ENCODE measurements around the gene C16orf92.

The C16orf92 gene

DNA sequence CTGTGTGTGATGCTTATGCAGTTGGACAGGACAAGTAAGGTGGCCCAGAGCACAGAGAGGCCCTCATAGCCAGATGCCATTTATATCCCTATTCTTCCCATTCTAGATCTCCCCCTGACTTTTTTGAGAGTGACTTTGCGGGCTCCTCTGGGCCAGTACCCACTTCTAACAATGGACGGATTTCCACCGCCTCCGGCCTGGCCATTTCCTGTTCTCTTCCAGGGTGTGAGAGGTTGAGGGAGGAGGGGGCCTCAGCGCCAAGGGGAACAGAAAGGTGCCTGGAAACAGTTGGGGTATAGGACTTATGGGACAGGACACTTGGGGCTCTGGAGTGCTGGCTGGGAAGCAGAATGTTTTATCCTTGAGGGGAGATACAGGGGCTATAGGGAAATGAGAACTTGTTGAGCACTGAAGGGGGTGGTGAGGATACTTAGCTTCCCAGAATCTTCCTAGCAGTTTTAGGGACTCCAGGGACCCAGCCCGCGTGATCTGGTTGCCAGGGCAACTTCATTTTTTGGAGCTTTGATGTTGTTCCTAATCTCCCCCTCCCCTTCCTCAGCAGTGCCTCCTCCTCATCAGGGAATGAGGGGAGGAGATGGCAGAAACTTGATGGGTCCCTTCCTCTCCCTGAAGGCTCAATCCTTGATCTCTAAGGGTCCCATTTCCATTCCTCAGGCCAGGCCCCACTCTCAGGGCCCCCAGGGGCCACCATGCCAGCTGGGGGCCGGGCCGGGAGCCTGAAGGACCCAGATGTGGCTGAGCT is 45.8 kb upstream of the C16orf92 start:
- ChIA-PET POLR2A (interaction anchor here (1.0 to 10.5 kb wide), 6 partner anchors 9 to 161 kb away, joined by 3 to 102 read pairs (median 71); partner anchors contain the start of genes HIRIP3, INO80E, PAGR1 and TMEM219), CTCF (no interaction called here)
- DNase-seq (ENCODE audit: extremely low spot score): no peak
- TF ChIP-seq FOXK2 (IDR thresholded peaks at IDR 0.05): no peak
- no peak for TF ChIP-seq ARNT (IDR thresholded peaks at IDR 0.05)
- TF ChIP-seq FOXM1 (IDR thresholded peaks at IDR 0.05; ENCODE audit: borderline replicate concordance): no peak
- no peak for TF ChIP-seq TARDBP (IDR thresholded peaks at IDR 0.05)
- TF ChIP-seq L3MBTL2 (conservative IDR thresholded peaks at IDR 0.05): no peak
- TF ChIP-seq ELF4 (IDR thresholded peaks at IDR 0.05): no peak
- TF ChIP-seq, protein P1, sequence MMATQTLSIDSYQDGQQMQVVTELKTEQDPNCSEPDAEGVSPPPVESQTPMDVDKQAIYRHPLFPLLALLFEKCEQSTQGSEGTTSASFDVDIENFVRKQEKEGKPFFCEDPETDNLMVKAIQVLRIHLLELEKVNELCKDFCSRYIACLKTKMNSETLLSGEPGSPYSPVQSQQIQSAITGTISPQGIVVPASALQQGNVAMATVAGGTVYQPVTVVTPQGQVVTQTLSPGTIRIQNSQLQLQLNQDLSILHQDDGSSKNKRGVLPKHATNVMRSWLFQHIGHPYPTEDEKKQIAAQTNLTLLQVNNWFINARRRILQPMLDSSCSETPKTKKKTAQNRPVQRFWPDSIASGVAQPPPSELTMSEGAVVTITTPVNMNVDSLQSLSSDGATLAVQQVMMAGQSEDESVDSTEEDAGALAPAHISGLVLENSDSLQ (IDR thresholded peaks at IDR 0.05): no peak
- no peak for TF ChIP-seq BHLHE40 (IDR thresholded peaks at IDR 0.05; ENCODE audit: borderline replicate concordance)
- TF ChIP-seq ZNF384 (IDR thresholded peaks at IDR 0.05): no peak
- TF ChIP-seq SP1 (IDR thresholded peaks at IDR 0.05): no peak
- TF ChIP-seq SUZ12 (IDR thresholded peaks at IDR 0.05): no peak
- no peak for TF ChIP-seq CTBP1 (IDR thresholded peaks at IDR 0.05; ENCODE audit: borderline replicate concordance)
- no peak for TF ChIP-seq NFRKB (IDR thresholded peaks at IDR 0.05)
- TF ChIP-seq HDGF (IDR thresholded peaks at IDR 0.05; ENCODE audit: borderline replicate concordance): no peak
- TF ChIP-seq LEF1 (IDR thresholded peaks at IDR 0.05; ENCODE audit: borderline replicate concordance): no peak
- TF ChIP-seq FOXA1 (IDR thresholded peaks at IDR 0.05): no peak

DNA sequence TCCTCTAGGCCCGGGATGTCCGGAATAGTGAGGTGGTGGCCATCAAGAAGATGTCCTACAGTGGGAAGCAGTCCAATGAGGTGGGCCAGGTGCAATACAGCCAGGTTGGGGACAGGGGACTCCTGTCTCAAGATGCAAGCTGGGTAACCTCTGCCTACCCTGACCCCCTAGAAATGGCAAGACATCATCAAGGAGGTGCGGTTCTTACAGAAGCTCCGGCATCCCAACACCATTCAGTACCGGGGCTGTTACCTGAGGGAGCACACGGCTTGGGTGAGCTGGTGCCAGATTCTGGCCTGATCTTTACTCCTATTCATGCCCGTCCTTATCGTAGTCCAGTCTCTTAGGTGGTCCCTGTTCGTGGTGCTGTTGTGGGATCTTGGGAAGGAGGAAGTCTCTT is 44.9 kb upstream of the C16orf92 start:
- no peak for DNase-seq (ENCODE audit: extremely low spot score)
- ChIA-PET CTCF (no interaction called here), POLR2A (interaction anchor here (1.0 to 10.5 kb wide), 5 partner anchors 8 to 162 kb away, joined by 3 to 102 read pairs (median 72); partner anchors contain the start of genes HIRIP3, INO80E, PAGR1 and TMEM219)
- TF ChIP-seq LEF1 (IDR thresholded peaks at IDR 0.05; ENCODE audit: borderline replicate concordance) (no peak), SP1 (IDR thresholded peaks at IDR 0.05) (no peak), L3MBTL2 (conservative IDR thresholded peaks at IDR 0.05) (no peak), CTBP1 (IDR thresholded peaks at IDR 0.05; ENCODE audit: borderline replicate concordance) (no peak), SUZ12 (IDR thresholded peaks at IDR 0.05) (no peak), HDGF (IDR thresholded peaks at IDR 0.05; ENCODE audit: borderline replicate concordance) (no peak), FOXM1 (IDR thresholded peaks at IDR 0.05; ENCODE audit: borderline replicate concordance) (no peak), NFRKB (IDR thresholded peaks at IDR 0.05) (no peak), ARNT (IDR thresholded peaks at IDR 0.05) (no peak), FOXA1 (IDR thresholded peaks at IDR 0.05) (no peak), ZNF384 (IDR thresholded peaks at IDR 0.05) (no peak), BHLHE40 (IDR thresholded peaks at IDR 0.05; ENCODE audit: borderline replicate concordance) (no peak), ELF4 (IDR thresholded peaks at IDR 0.05) (no peak), TARDBP (IDR thresholded peaks at IDR 0.05) (no peak)
- TF ChIP-seq, protein P1 (IDR thresholded peaks at IDR 0.05): no peak

DNA sequence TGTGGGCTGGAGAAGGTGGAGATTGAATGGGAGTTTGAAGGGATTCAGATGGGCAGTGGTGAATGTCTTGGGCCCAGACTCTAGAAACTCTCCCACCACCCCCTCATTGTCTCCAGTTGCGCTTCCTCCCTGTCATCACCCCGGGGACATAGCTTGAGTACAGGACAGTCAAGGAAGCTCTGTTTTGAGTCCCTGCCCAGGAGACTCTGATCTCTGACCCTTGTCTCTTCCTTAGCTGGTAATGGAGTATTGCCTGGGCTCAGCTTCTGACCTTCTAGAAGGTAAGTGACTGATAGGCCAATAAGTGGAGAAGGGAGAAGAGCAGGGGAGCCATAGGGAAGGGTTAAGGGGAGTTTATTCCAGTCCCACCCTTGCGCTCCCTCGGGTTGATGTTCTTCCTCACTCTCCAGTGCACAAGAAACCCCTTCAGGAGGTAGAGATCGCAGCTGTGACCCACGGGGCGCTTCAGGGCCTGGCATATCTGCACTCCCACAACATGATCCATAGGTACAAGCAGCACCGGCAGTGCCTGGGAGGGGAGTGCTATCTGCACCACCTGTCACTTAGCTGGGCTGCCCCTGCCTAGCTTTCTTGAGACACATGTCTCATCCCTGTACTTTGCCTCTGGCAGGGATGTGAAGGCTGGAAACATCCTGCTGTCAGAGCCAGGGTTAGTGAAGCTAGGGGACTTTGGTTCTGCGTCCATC is 44.3 kb upstream of the C16orf92 start:
- POLR2A ChIA-PET: interaction anchor here (1.2 to 10.5 kb wide), 5 partner anchors 10 to 53 kb away, joined by 5 to 102 read pairs (median 10); partner anchors contain the start of genes HIRIP3, INO80E, KCTD13 and TMEM219
- TF ChIP-seq TARDBP (IDR thresholded peaks at IDR 0.05): no peak
- TF ChIP-seq SP1 (IDR thresholded peaks at IDR 0.05): no peak
- TF ChIP-seq, protein P1 (IDR thresholded peaks at IDR 0.05): no peak
- TF ChIP-seq ZNF384 (IDR thresholded peaks at IDR 0.05): no peak
- no peak for TF ChIP-seq FOXM1 (IDR thresholded peaks at IDR 0.05; ENCODE audit: borderline replicate concordance)
- no peak for TF ChIP-seq FOXK2 (IDR thresholded peaks at IDR 0.05)
- TF ChIP-seq SUZ12 (IDR thresholded peaks at IDR 0.05): no peak
- TF ChIP-seq FOXA1 (IDR thresholded peaks at IDR 0.05): no peak
- no peak for TF ChIP-seq HDGF (IDR thresholded peaks at IDR 0.05; ENCODE audit: borderline replicate concordance)
- CTCF ChIA-PET: no interaction called here
- no peak for DNase-seq (ENCODE audit: extremely low spot score)

DNA sequence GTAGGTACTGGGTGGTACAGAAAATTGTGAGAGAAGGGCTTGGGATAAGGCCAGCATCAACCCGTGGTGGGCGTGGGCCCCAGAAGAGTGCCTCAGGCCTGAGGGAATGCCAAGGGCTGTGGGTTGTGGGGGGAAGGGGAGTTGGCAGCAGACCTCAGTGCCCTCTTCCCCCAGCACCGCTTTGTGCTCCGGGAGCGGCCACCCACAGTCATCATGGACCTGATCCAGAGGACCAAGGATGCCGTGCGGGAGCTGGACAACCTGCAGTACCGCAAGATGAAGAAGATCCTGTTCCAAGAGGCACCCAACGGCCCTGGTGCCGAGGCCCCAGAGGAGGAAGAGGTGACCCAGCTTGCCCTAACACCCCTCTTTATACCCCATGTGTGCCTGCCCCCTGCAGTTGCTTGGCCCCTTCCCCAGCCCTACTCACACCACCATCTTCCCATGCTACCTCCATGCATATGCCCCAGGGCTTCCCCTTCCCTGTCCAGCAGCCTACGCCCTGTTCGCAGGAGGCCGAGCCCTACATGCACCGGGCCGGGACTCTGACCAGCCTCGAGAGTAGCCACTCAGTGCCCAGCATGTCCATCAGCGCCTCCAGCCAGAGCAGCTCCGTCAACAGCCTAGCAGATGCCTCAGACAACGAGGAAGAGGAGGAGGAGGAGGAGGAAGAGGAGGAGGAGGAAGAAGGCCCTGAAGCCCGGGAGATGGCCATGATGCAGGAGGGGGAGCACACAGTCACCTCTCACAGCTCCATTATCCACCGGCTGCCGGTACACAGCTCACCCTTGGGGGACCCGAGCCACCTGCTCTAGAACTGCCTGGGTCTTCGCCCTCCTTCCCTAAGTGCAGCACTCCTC is 40.2 kb upstream of the C16orf92 start:
- ChIA-PET POLR2A (interaction anchor here (7.6 to 10.5 kb wide), 2 partner anchors 7 to 11 kb away, joined by 72 to 74 read pairs; partner anchors contain the start of genes HIRIP3, INO80E and TAOK2), CTCF (interaction anchor here (0.6 kb wide), 1 partner anchor 39 kb away, joined by 3 read pairs; no protein-coding TSS in a partner anchor)
- TF ChIP-seq CTBP1 (IDR thresholded peaks at IDR 0.05; ENCODE audit: borderline replicate concordance): no peak
- DNase-seq (ENCODE audit: extremely low spot score): no peak

All from HEK293T (cell line).